ENCODE results near the gene GAREM2.

The GAREM2 gene

DNA sequence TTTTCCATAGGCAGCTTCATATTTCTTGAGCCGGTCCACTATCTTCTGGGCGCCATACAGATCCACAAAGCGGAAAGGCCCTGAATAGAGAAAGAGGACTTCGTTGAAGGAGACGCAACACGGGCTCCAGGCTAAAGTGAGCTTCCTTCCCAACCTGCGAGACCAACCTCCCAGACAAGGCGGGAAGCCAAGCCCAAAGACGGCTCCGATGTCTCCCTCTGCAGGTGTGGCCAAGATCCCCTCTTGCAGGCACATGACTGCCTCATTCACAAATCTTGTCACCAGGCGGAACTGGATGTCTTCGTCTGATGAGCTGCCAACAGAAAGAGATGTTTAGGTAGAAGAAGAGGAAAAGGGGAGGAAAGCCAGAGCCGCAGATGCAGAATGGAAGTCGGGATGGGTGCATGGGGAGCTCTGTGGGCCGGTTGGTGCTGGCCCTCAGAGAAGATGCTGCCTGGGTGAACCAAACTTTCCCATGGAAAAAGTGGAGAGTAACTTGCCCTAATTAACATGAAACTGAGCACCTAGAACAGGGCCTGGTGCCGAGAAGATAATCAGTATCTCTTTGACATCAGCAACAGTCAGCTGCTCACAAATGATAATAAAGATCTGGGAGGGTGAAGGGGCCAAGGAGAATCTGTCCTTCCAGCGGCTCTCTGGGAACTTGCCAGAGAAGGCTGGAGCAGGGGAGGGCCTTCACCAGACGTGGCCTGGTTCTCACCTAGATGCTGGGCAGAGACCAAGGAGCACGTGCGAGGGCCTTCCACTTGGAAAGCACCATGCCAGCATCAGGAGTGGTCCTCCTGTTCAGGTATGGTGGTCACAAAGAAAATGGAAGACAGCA is 18.6 kb downstream of the GAREM2 start:
- ChIA-PET POLR2A (no interaction called here), CTCF (interaction anchor here (0.9 to 1.2 kb wide), 2 partner anchors 9 to 139 kb away, joined by 3 read pairs; no protein-coding TSS in a partner anchor)
- Histone ChIP-seq H3K36me3 (ENCODE audit: control insufficient read depth in 4 of 4, insufficient read depth in 4 of 4, low read length in 3 of 4) (peaks cover 16 to 62% (median 40%) of the 10 kb centered on the region in 4 experiments), H3K27me3 (replicated peaks in 2 of 5; ENCODE audit: control insufficient read depth in 4 of 5, insufficient read depth in 5 of 5, low read length in 4 of 5) (no peaks in the 10 kb centered on the region), H3K27ac (ENCODE audit: insufficient read depth in 1 of 2, low read depth in 1 of 2, low read length in 2 of 2, poor library complexity in 1 of 2, severe bottlenecking in 2 of 2) (no peak overlapping the region), H3K9me3 (ENCODE audit: control extremely low read depth in 1 of 5, control insufficient read depth in 4 of 5, insufficient read depth in 2 of 5, low read depth in 1 of 5, low read length in 4 of 5) (no peaks in the 10 kb centered on the region), H3K4me3 (ENCODE audit: control insufficient read depth in 1 of 7, extremely low read depth in 1 of 7, insufficient read depth in 4 of 7, low read depth in 2 of 7, low read length in 6 of 7) (no peak overlapping the region), H3K4me1 (ENCODE audit: control extremely low read depth in 1 of 4, control insufficient read depth in 4 of 4, insufficient read depth in 4 of 4, low read length in 3 of 4) (no peaks in the 10 kb centered on the region)
- 96% methylated on average over 19 of the region's 20 CpGs for WGBS (ENCODE audit: insufficient coverage)
- no peak for DNase-seq

GRCh38 chr2:26193578-26194231 is 20.8 kb downstream of the GAREM2 start:
- Histone ChIP-seq H3K4me1 (ENCODE audit: control extremely low read depth in 1 of 4, control insufficient read depth in 4 of 4, insufficient read depth in 4 of 4, low read length in 3 of 4) (no peaks in the 10 kb centered on the region), H3K4me3 (ENCODE audit: control insufficient read depth in 1 of 7, extremely low read depth in 1 of 7, insufficient read depth in 4 of 7, low read depth in 2 of 7, low read length in 6 of 7) (no peak overlapping the region), H3K36me3 (ENCODE audit: control insufficient read depth in 4 of 4, insufficient read depth in 4 of 4, low read length in 3 of 4) (peaks cover 26 to 84% (median 55%) of the 10 kb centered on the region in 4 experiments), H3K27me3 (replicated peaks in 2 of 5; ENCODE audit: control insufficient read depth in 4 of 5, insufficient read depth in 5 of 5, low read length in 4 of 5) (no peaks in the 10 kb centered on the region), H3K27ac (ENCODE audit: insufficient read depth in 1 of 2, low read depth in 1 of 2, low read length in 2 of 2, poor library complexity in 1 of 2, severe bottlenecking in 2 of 2) (no peak overlapping the region), H3K9me3 (ENCODE audit: control extremely low read depth in 1 of 5, control insufficient read depth in 4 of 5, insufficient read depth in 2 of 5, low read depth in 1 of 5, low read length in 4 of 5) (peaks cover 0 to 6% (median 0%) of the 10 kb centered on the region in 5 experiments)
- no peak for DNase-seq
- ChIA-PET CTCF (no interaction called here), POLR2A (interaction anchor here (0.5 kb wide), 1 partner anchor 562 kb away, joined by 3 read pairs; no protein-coding TSS in a partner anchor)
- 90% methylated on average over 7 of the region's 10 CpGs for WGBS (ENCODE audit: insufficient coverage)

DNA sequence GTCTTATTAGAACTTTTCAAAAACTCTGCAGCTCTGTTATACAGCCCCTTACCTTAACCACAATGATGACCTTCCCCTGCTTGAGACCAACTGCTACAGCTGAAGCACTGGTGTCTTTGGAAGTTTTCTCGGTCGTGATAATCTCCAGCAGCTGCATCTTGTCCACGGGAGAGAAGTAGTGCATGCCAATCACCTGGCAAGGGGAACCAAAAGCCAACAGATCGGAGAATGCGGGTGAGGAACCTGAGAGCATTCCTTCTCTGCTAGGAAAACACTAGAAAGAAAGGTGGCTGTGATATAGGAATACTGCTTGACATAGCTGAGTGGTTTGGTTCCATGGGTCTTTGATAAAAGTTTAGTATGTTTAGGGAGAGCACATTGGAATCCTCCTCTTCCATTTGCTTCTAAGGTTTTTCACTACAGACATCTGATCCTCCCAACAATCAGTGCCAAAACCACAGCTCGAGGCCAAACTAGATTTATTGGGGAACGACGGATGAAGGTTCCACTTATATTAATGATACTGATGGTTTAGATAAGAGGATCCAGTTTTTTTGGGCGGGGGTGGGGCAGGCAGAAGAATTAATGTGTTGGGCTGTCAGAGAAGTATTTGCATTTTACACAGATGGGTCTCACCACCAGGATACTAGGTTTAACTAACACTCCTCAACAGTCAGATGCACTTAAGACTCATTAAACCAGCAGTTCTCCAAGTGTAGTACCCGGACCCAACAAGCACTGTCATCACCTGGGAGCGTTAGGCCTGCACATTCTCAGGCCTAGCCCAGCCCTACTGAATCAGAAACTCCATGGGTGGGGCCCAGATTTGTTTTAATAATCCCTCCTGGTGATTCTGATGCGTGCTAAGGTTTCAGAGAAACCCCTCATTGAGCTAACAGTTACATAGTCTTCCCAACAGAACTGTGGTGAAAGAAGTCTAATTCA is 22.4 kb downstream of the GAREM2 start:
- ChIA-PET POLR2A (no interaction called here), CTCF (interaction anchor here (1.3 kb wide), 1 partner anchor 11 kb away, joined by 4 read pairs; no protein-coding TSS in a partner anchor)
- H3K4me1 ChIP-seq (ENCODE audit: control extremely low read depth in 1 of 4, control insufficient read depth in 4 of 4, insufficient read depth in 4 of 4, low read length in 3 of 4): no peaks in the 10 kb centered on the region
- peaks cover 0 to 6% (median 0%) of the 10 kb centered on the region in 5 experiments for H3K9me3 ChIP-seq (ENCODE audit: control extremely low read depth in 1 of 5, control insufficient read depth in 4 of 5, insufficient read depth in 2 of 5, low read depth in 1 of 5, low read length in 4 of 5)
- H3K4me3 ChIP-seq (ENCODE audit: control insufficient read depth in 1 of 7, extremely low read depth in 1 of 7, insufficient read depth in 4 of 7, low read depth in 2 of 7, low read length in 6 of 7): no peak overlapping the region
- no peak for DNase-seq
- peaks cover 29 to 94% (median 63%) of the 10 kb centered on the region in 4 experiments for H3K36me3 ChIP-seq (ENCODE audit: control insufficient read depth in 4 of 4, insufficient read depth in 4 of 4, low read length in 3 of 4)
- H3K27me3 ChIP-seq (replicated peaks in 2 of 5; ENCODE audit: control insufficient read depth in 4 of 5, insufficient read depth in 5 of 5, low read length in 4 of 5): no peaks in the 10 kb centered on the region
- H3K27ac ChIP-seq (ENCODE audit: insufficient read depth in 1 of 2, low read depth in 1 of 2, low read length in 2 of 2, poor library complexity in 1 of 2, severe bottlenecking in 2 of 2): no peak overlapping the region
- WGBS (ENCODE audit: insufficient coverage): 98% methylated on average over 8 of the region's 12 CpGs

DNA sequence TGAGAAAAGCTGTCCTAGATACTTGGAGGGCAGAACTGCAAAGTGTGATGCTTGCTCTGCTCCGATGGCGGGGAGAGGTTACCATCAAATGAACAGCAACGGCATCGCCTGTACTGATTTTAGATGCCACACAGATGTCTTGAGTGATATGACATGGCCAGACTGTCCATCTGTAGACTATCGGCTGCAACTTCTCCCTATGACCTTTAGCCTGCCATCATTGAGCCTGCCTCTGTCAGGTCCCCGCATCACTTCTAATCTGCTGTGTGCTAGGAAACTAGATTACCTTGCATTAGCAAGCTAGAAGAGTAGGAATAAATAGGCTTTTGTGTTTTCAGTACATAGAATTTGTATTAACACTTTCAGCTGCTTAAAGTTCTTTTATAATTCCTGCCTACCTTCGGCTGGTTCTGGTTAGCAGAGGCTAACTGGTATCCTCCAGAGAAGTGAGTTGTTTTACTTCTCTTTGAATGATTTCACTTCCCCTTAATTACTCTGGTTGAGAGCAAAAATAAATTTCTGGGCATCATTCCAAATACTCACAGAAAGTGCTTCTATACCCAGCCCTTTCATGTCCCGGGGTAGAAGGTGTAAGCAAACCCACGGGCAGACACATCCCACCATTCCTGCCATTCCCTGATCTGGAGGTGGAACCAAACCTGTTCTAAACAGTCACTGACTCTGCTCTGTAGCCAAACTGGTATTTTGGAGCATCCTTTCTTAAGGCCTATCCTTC is 24.0 kb downstream of the GAREM2 start:
- Histone ChIP-seq H3K27me3 (replicated peaks in 2 of 5; ENCODE audit: control insufficient read depth in 4 of 5, insufficient read depth in 5 of 5, low read length in 4 of 5) (no peaks in the 10 kb centered on the region), H3K9me3 (ENCODE audit: control extremely low read depth in 1 of 5, control insufficient read depth in 4 of 5, insufficient read depth in 2 of 5, low read depth in 1 of 5, low read length in 4 of 5) (peaks cover 0 to 6% (median 0%) of the 10 kb centered on the region in 5 experiments), H3K36me3 (ENCODE audit: control insufficient read depth in 4 of 4, insufficient read depth in 4 of 4, low read length in 3 of 4) (peaks cover 33 to 90% (median 62%) of the 10 kb centered on the region in 4 experiments), H3K4me1 (ENCODE audit: control extremely low read depth in 1 of 4, control insufficient read depth in 4 of 4, insufficient read depth in 4 of 4, low read length in 3 of 4) (no peaks in the 10 kb centered on the region), H3K27ac (ENCODE audit: insufficient read depth in 1 of 2, low read depth in 1 of 2, low read length in 2 of 2, poor library complexity in 1 of 2, severe bottlenecking in 2 of 2) (no peak overlapping the region), H3K4me3 (ENCODE audit: control insufficient read depth in 1 of 7, extremely low read depth in 1 of 7, insufficient read depth in 4 of 7, low read depth in 2 of 7, low read length in 6 of 7) (no peak overlapping the region)
- ChIA-PET POLR2A (no interaction called here), CTCF (no interaction called here)
- WGBS (ENCODE audit: insufficient coverage): 66% methylated on average over 5 of the region's 9 CpGs
- DNase-seq: peak in 1 of 3 donors; percentile 41

GRCh38 chr2:26197516-26197915 is 24.6 kb downstream of the GAREM2 start:
- Histone ChIP-seq H3K27me3 (replicated peaks in 2 of 5; ENCODE audit: control insufficient read depth in 4 of 5, insufficient read depth in 5 of 5, low read length in 4 of 5) (no peaks in the 10 kb centered on the region), H3K4me1 (ENCODE audit: control extremely low read depth in 1 of 4, control insufficient read depth in 4 of 4, insufficient read depth in 4 of 4, low read length in 3 of 4) (no peaks in the 10 kb centered on the region), H3K4me3 (ENCODE audit: control insufficient read depth in 1 of 7, extremely low read depth in 1 of 7, insufficient read depth in 4 of 7, low read depth in 2 of 7, low read length in 6 of 7) (no peak overlapping the region), H3K9me3 (ENCODE audit: control extremely low read depth in 1 of 5, control insufficient read depth in 4 of 5, insufficient read depth in 2 of 5, low read depth in 1 of 5, low read length in 4 of 5) (peaks cover 0 to 6% (median 0%) of the 10 kb centered on the region in 5 experiments), H3K27ac (ENCODE audit: insufficient read depth in 1 of 2, low read depth in 1 of 2, low read length in 2 of 2, poor library complexity in 1 of 2, severe bottlenecking in 2 of 2) (no peak overlapping the region), H3K36me3 (ENCODE audit: control insufficient read depth in 4 of 4, insufficient read depth in 4 of 4, low read length in 3 of 4) (peaks cover 29 to 91% (median 62%) of the 10 kb centered on the region in 4 experiments)
- WGBS (ENCODE audit: insufficient coverage): 100% methylated on average over 3 of the region's 4 CpGs
- CTCF ChIA-PET: no interaction called here
- POLR2A ChIA-PET: no interaction called here
- DNase-seq: no peak

DNA sequence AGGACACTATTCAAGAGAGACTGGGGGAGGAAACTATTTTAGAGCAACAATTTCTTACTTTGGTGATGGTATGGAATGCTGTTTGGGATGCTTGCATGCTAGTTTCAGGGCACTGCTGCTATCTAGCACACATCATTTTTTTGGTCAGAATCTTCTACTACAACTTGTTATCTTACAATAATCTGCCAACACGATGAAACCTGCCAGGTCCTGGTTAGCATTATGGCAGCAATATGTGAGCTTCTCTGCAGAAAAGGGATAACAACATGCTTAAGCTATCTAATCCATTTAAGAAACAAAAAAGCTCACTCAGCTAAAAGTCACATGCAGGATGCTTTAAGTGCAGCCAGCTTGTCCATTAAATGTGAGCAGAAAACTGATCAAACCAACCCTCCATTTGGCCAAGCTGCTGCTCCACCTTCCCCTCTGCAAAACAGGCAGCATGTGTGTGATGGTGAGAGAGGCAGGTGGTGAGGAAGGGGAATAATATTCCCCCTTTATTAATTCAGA is 30.1 kb downstream of the GAREM2 start:
- Histone ChIP-seq H3K27ac (ENCODE audit: insufficient read depth in 1 of 2, low read depth in 1 of 2, low read length in 2 of 2, poor library complexity in 1 of 2, severe bottlenecking in 2 of 2) (no peak overlapping the region), H3K36me3 (ENCODE audit: control insufficient read depth in 4 of 4, insufficient read depth in 4 of 4, low read length in 3 of 4) (peaks cover 25 to 66% (median 46%) of the 10 kb centered on the region in 4 experiments), H3K4me1 (ENCODE audit: control extremely low read depth in 1 of 4, control insufficient read depth in 4 of 4, insufficient read depth in 4 of 4, low read length in 3 of 4) (no peaks in the 10 kb centered on the region), H3K9me3 (ENCODE audit: control extremely low read depth in 1 of 5, control insufficient read depth in 4 of 5, insufficient read depth in 2 of 5, low read depth in 1 of 5, low read length in 4 of 5) (no peaks in the 10 kb centered on the region), H3K27me3 (replicated peaks in 2 of 5; ENCODE audit: control insufficient read depth in 4 of 5, insufficient read depth in 5 of 5, low read length in 4 of 5) (no peaks in the 10 kb centered on the region), H3K4me3 (ENCODE audit: control insufficient read depth in 1 of 7, extremely low read depth in 1 of 7, insufficient read depth in 4 of 7, low read depth in 2 of 7, low read length in 6 of 7) (no peak overlapping the region)
- DNase-seq: no peak
- 100% methylated on average over 1 of the region's 1 CpG for WGBS (ENCODE audit: insufficient coverage)
- CTCF ChIA-PET: no interaction called here
- POLR2A ChIA-PET: no interaction called here

Data from common myeloid progenitor, CD34-positive (primary cell).